Measurements from ENCODE around the gene TNFRSF13B. TPM values are rescaled to one million over a fixed set of nuclear protein-coding genes. Genes with fewer than 3 reads are reported as not detected.

The TNFRSF13B gene
- total RNA-seq, 1 experiment from 2014 or later: not detected

GRCh38 chr17:16937431-16937830, 34.5 kb downstream of the TNFRSF13B start:
- Histone ChIP-seq H3K9me3 (ENCODE audit: control insufficient read depth, insufficient read depth, low read depth, low read length) (no peaks in the 10 kb centered on the region), H3K27ac (ENCODE audit: low read length) (no peak overlapping the region), H3K4me3 (ENCODE audit: low read depth in 2 of 2, low read length in 2 of 2) (no peak overlapping the region), H3K27me3 (ENCODE audit: control insufficient read depth, insufficient read depth, low read length) (no peaks in the 10 kb centered on the region), H3K4me1 (ENCODE audit: control insufficient read depth, insufficient read depth, low read length) (no peaks in the 10 kb centered on the region), H3K36me3 (ENCODE audit: control insufficient read depth, insufficient read depth, low read length) (no peaks in the 10 kb centered on the region)
- no TSS peak for BruUV-seq (replicated peaks)
- ChIA-PET CTCF (no interaction called here), POLR2A (no interaction called here)
- ATAC-seq: no peak
- DNase-seq (ENCODE audit: low read depth, low spot score): no peak
- in situ Hi-C loops (cut with HindIII; ENCODE audit: low pct_unique_long_range_greater_than_20kb, low sequenced_read_pairs) (no loop called here), intact Hi-C loops (cut with micrococcal nuclease; ENCODE audit: unreplicated experiment) (no loop called here)
- TF ChIP-seq SIN3A (IDR thresholded peaks at IDR 0.05; ENCODE audit: borderline replicate concordance, insufficient read depth, low read depth, low read length) (no peak), POLR2AphosphoS5 (IDR thresholded peaks at IDR 0.05; ENCODE audit: low read depth, low read length) (no peak), TCF7L2 (IDR thresholded peaks at IDR 0.05; ENCODE audit: low read depth, low read length) (no peak), CTCF (IDR thresholded peaks at IDR 0.05) (no peak)

- intact Hi-C loops (cut with micrococcal nuclease; ENCODE audit: unreplicated experiment): no loop called here
- TF ChIP-seq POLR2AphosphoS5 (IDR thresholded peaks at IDR 0.05; ENCODE audit: low read depth, low read length) (no peak), REST (IDR thresholded peaks at IDR 0.05; ENCODE audit: insufficient read depth in 1 of 2, low read depth in 2 of 2, low read length in 1 of 2) (no peak), TCF7L2 (IDR thresholded peaks at IDR 0.05; ENCODE audit: low read depth, low read length) (no peak), CTCF (IDR thresholded peaks at IDR 0.05) (no peak), SIN3A (IDR thresholded peaks at IDR 0.05; ENCODE audit: borderline replicate concordance, insufficient read depth, low read depth, low read length) (no peak)
- Histone ChIP-seq H3K27ac (ENCODE audit: low read length) (no peak overlapping the region), H3K4me3 (ENCODE audit: low read depth in 2 of 2, low read length in 2 of 2) (no peak overlapping the region), H3K4me1 (ENCODE audit: control insufficient read depth, insufficient read depth, low read length) (no peaks in the 10 kb centered on the region), H3K27me3 (ENCODE audit: control insufficient read depth, insufficient read depth, low read length) (no peaks in the 10 kb centered on the region), H3K9me3 (ENCODE audit: control insufficient read depth, insufficient read depth, low read depth, low read length) (no peaks in the 10 kb centered on the region), H3K36me3 (ENCODE audit: control insufficient read depth, insufficient read depth, low read length) (no peaks in the 10 kb centered on the region)
- ChIA-PET POLR2A (no interaction called here), CTCF (no interaction called here)
- no peak for ATAC-seq
- DNase-seq (ENCODE audit: low read depth, low spot score): no peak
- in situ Hi-C loops (cut with HindIII; ENCODE audit: low pct_unique_long_range_greater_than_20kb, low sequenced_read_pairs): no loop called here
- BruUV-seq (replicated peaks): no TSS peak
Measured at GRCh38 chr17:16936536-16937310, 35.2 kb downstream of the TNFRSF13B start.
